H9 (cell line): ENCODE results near the gene ARPC5. TPM values are rescaled to one million over a fixed set of nuclear protein-coding genes. Genes with fewer than 3 reads are reported as not detected.

ENCODE experiments used
- DNase-seq: peaks from one replicate; pipeline ENCODE4 v3.0.0-alpha.2; 2017
- H2AFZ ChIP-seq: one replicate; pipeline ENCODE4 v1.6.1; 2013; ENCODE audit warnings: mild to moderate bottlenecking, low read length, control low read depth, moderate library complexity
- H2AK5ac ChIP-seq: 2 replicates; pipeline ENCODE4 v1.6.1; 2013; ENCODE audit warnings: low read length, control low read depth, mixed read lengths; ENCODE audit not compliant: insufficient read length
- H2BK120ac ChIP-seq: one replicate; pipeline ENCODE4 v1.6.1; 2013; ENCODE audit warnings: low read depth, mild to moderate bottlenecking, low read length, control low read depth, inconsistent platforms; ENCODE audit not compliant: poor library complexity, severe bottlenecking
- H2BK12ac ChIP-seq: 2 replicates; pipeline ENCODE4 v1.6.1; 2013; ENCODE audit warnings: low read length, control low read depth, mixed read lengths, low read depth; ENCODE audit not compliant: insufficient read length
- H2BK15ac ChIP-seq: 2 replicates; pipeline ENCODE4 v1.6.1; 2013; ENCODE audit warnings: low read depth, low read length, control low read depth
- H2BK20ac ChIP-seq: one replicate; pipeline ENCODE4 v1.6.1; 2013; ENCODE audit warnings: low read depth, mild to moderate bottlenecking, low read length, control low read depth, inconsistent platforms; ENCODE audit not compliant: poor library complexity, severe bottlenecking
- H2BK5ac ChIP-seq: 2 replicates; pipeline ENCODE4 v1.6.1; 2013; ENCODE audit warnings: low read length, control low read depth, mixed read lengths; ENCODE audit not compliant: insufficient read length
- H3K14ac ChIP-seq: 2 replicates; pipeline ENCODE4 v1.6.1; 2013; ENCODE audit warnings: low read length, control low read depth; ENCODE audit not compliant: insufficient read depth
- H3K18ac ChIP-seq: 2 replicates; pipeline ENCODE4 v1.6.1; 2013; ENCODE audit warnings: low read depth, mild to moderate bottlenecking, mixed read lengths, low read length, control low read depth; ENCODE audit not compliant: insufficient read length
- H3K23ac ChIP-seq: 2 replicates; pipeline ENCODE4 v1.6.1; 2013; ENCODE audit warnings: low read length, control low read depth, mixed read lengths, low read depth; ENCODE audit not compliant: insufficient read length
- H3K23me2 ChIP-seq: 2 replicates; pipeline ENCODE4 v1.6.1; 2013; ENCODE audit warnings: low read depth, mild to moderate bottlenecking, mixed read lengths, low read length, control low read depth; ENCODE audit not compliant: insufficient read length, poor library complexity, severe bottlenecking
- H3K27ac ChIP-seq: 2 replicates; pipeline ENCODE4 v1.5.1; 2013; ENCODE audit warnings: low read length, control low read depth, mixed read lengths, low read depth; ENCODE audit not compliant: insufficient read length
- H3K27me3 ChIP-seq: 2 replicates; pipeline ENCODE4 v1.6.1; 2013; ENCODE audit warnings: low read length, control low read depth, inconsistent platforms; ENCODE audit not compliant: insufficient read depth
- H3K4ac ChIP-seq: 2 replicates; pipeline ENCODE4 v1.6.1; 2013; ENCODE audit warnings: low read depth, mild to moderate bottlenecking, control low read depth, inconsistent platforms, low read length, moderate library complexity
- H3K4me1 ChIP-seq: 2 replicates; pipeline ENCODE4 v1.6.1; 2013; ENCODE audit warnings: low read length, control low read depth, inconsistent platforms; ENCODE audit not compliant: insufficient read depth
- H3K4me2 ChIP-seq: 2 replicates; pipeline ENCODE4 v1.6.1; 2013; ENCODE audit warnings: low read length, control low read depth, mixed read lengths; ENCODE audit not compliant: insufficient read length, insufficient read depth
- H3K56ac ChIP-seq: 2 replicates; pipeline ENCODE4 v1.6.1; 2013; ENCODE audit warnings: low read depth, mild to moderate bottlenecking, mixed read lengths, low read length, control low read depth; ENCODE audit not compliant: insufficient read length
- H3K79me1 ChIP-seq: 2 replicates; pipeline ENCODE4 v1.6.1; 2013; ENCODE audit warnings: low read depth, mild to moderate bottlenecking, moderate library complexity, low read length, control low read depth, inconsistent platforms; ENCODE audit not compliant: insufficient read depth, poor library complexity, severe bottlenecking
- H3K79me2 ChIP-seq: 2 replicates; pipeline ENCODE4 v1.6.1; 2013; ENCODE audit warnings: low read length, control low read depth, inconsistent platforms; ENCODE audit not compliant: insufficient read depth
- H3K9ac ChIP-seq: 2 replicates; pipeline ENCODE4 v1.6.1; 2013; ENCODE audit warnings: low read length, control low read depth, mixed read lengths; ENCODE audit not compliant: insufficient read length; ENCODE audit errors: extremely low read depth
- H3K9me3 ChIP-seq: one replicate; pipeline ENCODE4 v1.6.1; 2013; ENCODE audit warnings: low read depth, low read length, inconsistent platforms; ENCODE audit not compliant: control insufficient read depth
- H3T11ph ChIP-seq: one replicate; pipeline ENCODE4 v1.6.1; 2013; ENCODE audit warnings: mild to moderate bottlenecking, low read length, control low read depth, inconsistent platforms
- H4K20me1 ChIP-seq: one replicate; pipeline ENCODE4 v1.6.1; 2013; ENCODE audit not compliant: control insufficient read depth, insufficient read length, insufficient read depth
- H4K5ac ChIP-seq: 2 replicates; pipeline ENCODE4 v1.6.1; 2013; ENCODE audit warnings: low read depth, mild to moderate bottlenecking, mixed read lengths, low read length, control low read depth; ENCODE audit not compliant: insufficient read length
- H4K8ac ChIP-seq: replicated peaks from 2 replicates; pipeline ENCODE4 v1.6.1; 2013; ENCODE audit warnings: low read length, control low read depth, mixed read lengths, low read depth; ENCODE audit not compliant: insufficient read length
- H4K91ac ChIP-seq: 2 replicates; pipeline ENCODE4 v1.6.1; 2013; ENCODE audit warnings: low read depth, mild to moderate bottlenecking, moderate library complexity, mixed read lengths, low read length, control low read depth; ENCODE audit not compliant: insufficient read length
- H3K27ac Mint-ChIP-seq, 3 experiments: 2 replicates in 2 of 3; 3 replicates in 1 of 3; pipeline ENCODE4 v1.8.0; 2020 to 2021; ENCODE audit warnings: mixed read lengths in 3 of 3, mild to moderate bottlenecking in 1 of 3, moderate library complexity in 1 of 3
- H3K27me3 Mint-ChIP-seq: 2 replicates; pipeline ENCODE4 v1.8.0; 2021; ENCODE audit warnings: low read depth, mild to moderate bottlenecking, moderate library complexity, mixed read lengths
- H3K36me3 Mint-ChIP-seq, 3 experiments: 2 replicates in 2 of 3; 3 replicates in 1 of 3; pipeline ENCODE4 v1.8.0; 2020 to 2021; ENCODE audit warnings: low read depth in 3 of 3, mixed read lengths in 3 of 3; ENCODE audit not compliant: insufficient read depth in 1 of 3
- H3K4me1 Mint-ChIP-seq, 2 experiments: 2 replicates each; pipeline ENCODE4 v1.8.0; 2020; ENCODE audit warnings: mixed read lengths in 2 of 2
- H3K4me3 Mint-ChIP-seq, 2 experiments: 2 replicates in 1 of 2; 3 replicates in 1 of 2; pipeline ENCODE4 v1.8.0; 2020 to 2021; ENCODE audit warnings: mild to moderate bottlenecking in 2 of 2, mixed read lengths in 2 of 2, moderate library complexity in 1 of 2
- H3K9me3 Mint-ChIP-seq, 2 experiments: 2 replicates in 1 of 2; 3 replicates in 1 of 2; pipeline ENCODE4 v1.8.0; 2020; ENCODE audit warnings: mild to moderate bottlenecking in 2 of 2, mixed read lengths in 2 of 2, moderate library complexity in 1 of 2
- CTCF ChIP-seq: fragments of 200-600 bp; sonication (generic); conservative IDR thresholded peaks from 3 replicates; pipeline ENCODE4 v1.8.0; 2021; ENCODE audit warnings: antibody characterized with exemption, mild to moderate bottlenecking
- WGBS: extraction: QIAGEN DNeasy Blood & Tissue Kit; methylation state at CpG from one replicate; pipeline ENCODE4 v1.1.7; 2013; ENCODE audit warnings: missing lambda C conversion rate, low lambda C conversion rate, mixed read lengths; ENCODE audit not compliant: insufficient read length; ENCODE audit errors: extremely low coverage; 5-methylcytosine and 5-hydroxymethylcytosine counted together
- total RNA-seq: library from RNA; stranded (reverse); gene quantifications from 2 replicates; pipeline ENCODE4 v1.2.1, GENCODE V29; 2021

ARPC5 gene
- total RNA-seq, 1 experiment from 2014 or later = 67.7 TPM

DNA sequence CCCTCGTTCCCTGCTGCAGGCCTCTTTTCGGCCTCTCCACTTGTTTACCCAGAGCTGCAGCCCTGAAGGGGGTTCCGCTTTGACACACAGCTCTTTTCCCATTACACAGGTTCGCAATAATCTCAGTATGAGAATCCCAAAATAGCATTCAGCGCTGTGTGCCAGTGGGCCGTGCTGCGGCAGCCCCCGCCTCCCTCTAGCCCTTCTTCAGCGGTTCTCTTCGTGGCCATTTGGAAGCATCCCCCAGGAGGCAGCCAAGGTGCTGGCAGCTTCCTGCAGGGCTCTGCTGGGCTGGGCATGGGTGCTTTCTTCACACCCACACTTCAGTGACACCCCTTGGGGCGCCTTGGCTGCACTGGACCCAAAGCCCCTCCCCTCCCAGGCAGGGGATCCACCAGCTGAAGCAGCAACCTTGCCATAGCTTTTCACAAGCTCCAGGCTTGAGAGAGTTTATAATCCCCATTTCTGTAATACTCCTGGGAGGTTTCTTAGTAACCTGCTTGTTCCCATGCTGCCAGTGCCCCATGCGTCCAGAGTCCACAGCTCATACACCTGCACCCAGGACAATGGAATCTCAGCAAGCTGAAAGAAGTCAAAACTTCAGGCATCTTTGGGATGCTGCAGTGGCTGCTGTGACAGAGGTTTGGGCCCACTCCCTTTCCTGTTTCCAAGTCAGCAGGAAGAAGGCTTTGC, 53.4 kb downstream of the ARPC5 start:
- Histone ChIP-seq H2BK15ac (no peak overlapping the region), H3K9me3 (no peaks in the 10 kb centered on the region), H3K4me2 (no peak overlapping the region), H3K23ac (no peak overlapping the region), H2BK12ac (no peak overlapping the region), H4K20me1 (no peaks in the 10 kb centered on the region), H3K4me1 (no peaks in the 10 kb centered on the region; the same call in 1 of the 2 replicates), H3T11ph (no peak overlapping the region), H3K23me2 (no peaks in the 10 kb centered on the region), H2BK20ac (no peak overlapping the region), H4K91ac (no peak overlapping the region), H3K27me3 (no peaks in the 10 kb centered on the region), H3K27ac (no peak overlapping the region), H2AFZ (no peak overlapping the region), H3K14ac (no peak overlapping the region), H3K4ac (no peak overlapping the region), H2AK5ac (no peak overlapping the region), H3K79me2 (no peaks in the 10 kb centered on the region), H3K79me1 (no peaks in the 10 kb centered on the region), H3K18ac (no peak overlapping the region), H4K8ac (no peak overlapping the region), H4K5ac (no peak overlapping the region), H3K56ac (no peak overlapping the region), H2BK120ac (no peak overlapping the region), H3K9ac (no peak overlapping the region), H2BK5ac (no peak overlapping the region)
- no peak overlapping the region for H3K4me3 Mint-ChIP-seq
- no peaks in the 10 kb centered on the region for H3K36me3 Mint-ChIP-seq
- H3K9me3 Mint-ChIP-seq = no peaks in the 10 kb centered on the region; a peak in 1 of 5 replicates
- TF ChIP-seq CTCF = no peak
- H3K27me3 Mint-ChIP-seq = no peaks in the 10 kb centered on the region; the same call in 1 of the 2 replicates
- H3K27ac Mint-ChIP-seq = no peak overlapping the region
- no peak for DNase-seq
- no CpG with 5 or more reads among the region's 12 CpGs for WGBS
- H3K4me1 Mint-ChIP-seq = peaks cover 14 to 17% of the 10 kb centered on the region in 2 experiments
